Fibroblast of lung (primary cell): Measurements from ENCODE around the gene ARHGEF6. TPM values are rescaled to one million over a fixed set of nuclear protein-coding genes. Genes with fewer than 3 reads are reported as not detected.

Experiments used
- DNase-seq, 2 donors: peaks; one replicate each; pipeline versions ENCODE4 v3.0.0 to v3.0.0-alpha.2; 2010; ENCODE audit warnings: low read depth in 2 of 2
- H2AFZ ChIP-seq: 2 replicates; pipeline ENCODE4 v1.5.1; 2012; ENCODE audit warnings: low read length, control low read depth, inconsistent platforms
- H3K27ac ChIP-seq: 2 replicates; pipeline ENCODE4 v1.5.1; 2011; ENCODE audit warnings: low read length, control low read depth; ENCODE audit not compliant: insufficient read depth
- H3K27me3 ChIP-seq: 2 replicates; pipeline ENCODE4 v1.5.1; 2011; ENCODE audit warnings: mild to moderate bottlenecking, low read length; ENCODE audit not compliant: control insufficient read depth, insufficient read depth
- H3K36me3 ChIP-seq: 2 replicates; pipeline ENCODE4 v1.5.1; 2011; ENCODE audit warnings: low read length; ENCODE audit not compliant: control insufficient read depth, insufficient read depth
- H3K4me1 ChIP-seq: 2 replicates; pipeline ENCODE4 v1.5.1; 2011; ENCODE audit warnings: low read length; ENCODE audit not compliant: control insufficient read depth, insufficient read depth; ENCODE audit errors: extremely low read depth
- H3K4me2 ChIP-seq: 2 replicates; pipeline ENCODE4 v1.5.1; 2011; ENCODE audit warnings: low read length, control low read depth; ENCODE audit not compliant: insufficient read depth; ENCODE audit errors: extremely low read depth
- H3K4me3 ChIP-seq, 4 experiments: fragments of 200-600 bp in 1 of 4; sonication (generic) in 1 of 4; replicated peaks in 1 of 4; 2 replicates each; pipeline ENCODE4 v1.5.1; 2011 to 2016; ENCODE audit warnings: low read length in 4 of 4, low read depth in 3 of 4, mild to moderate bottlenecking in 3 of 4, control low read depth in 2 of 4, inconsistent platforms in 1 of 4, mixed read lengths in 1 of 4; ENCODE audit not compliant: insufficient read depth in 1 of 4; ENCODE audit errors: control extremely low read depth in 1 of 4
- H3K79me2 ChIP-seq: 2 replicates; pipeline ENCODE4 v1.5.1; 2012; ENCODE audit warnings: mild to moderate bottlenecking, low read length, inconsistent platforms; ENCODE audit not compliant: control insufficient read depth, insufficient read depth
- H3K9ac ChIP-seq: 2 replicates; pipeline ENCODE4 v1.5.1; 2011; ENCODE audit warnings: mild to moderate bottlenecking, low read length, control low read depth; ENCODE audit not compliant: insufficient read depth
- H3K9me3 ChIP-seq: 2 replicates; pipeline ENCODE4 v1.5.1; 2012; ENCODE audit warnings: low read depth, low read length; ENCODE audit not compliant: control insufficient read depth, insufficient read depth
- H4K20me1 ChIP-seq: 2 replicates; pipeline ENCODE4 v1.5.1; 2011; ENCODE audit warnings: low read length; ENCODE audit not compliant: control insufficient read depth, insufficient read depth; ENCODE audit errors: extremely low read depth
- CTCF ChIP-seq, 2 donors: IDR thresholded peaks in 1 of 2; conservative IDR thresholded peaks in 1 of 2; 1 replicate in 1 of 2; 2 replicates in 1 of 2; pipeline ENCODE4 v1.5.1; 2011 to 2012; ENCODE audit warnings: low read length in 2 of 2, control low read depth in 1 of 2, inconsistent platforms in 1 of 2, low read depth in 1 of 2, mild to moderate bottlenecking in 1 of 2
- EZH2 ChIP-seq: IDR thresholded peaks from 2 replicates; pipeline ENCODE4 v1.5.1; 2012; ENCODE audit warnings: low read length, control low read depth, mild to moderate bottlenecking; ENCODE audit errors: missing control alignments
- polyA plus RNA-seq, 2 donors: library from polyadenylated mRNA; depleted of rRNA in 1 of 2; stranded (reverse) in 1 of 2; unstranded in 1 of 2; fragments of >200 nt; gene quantifications; 2 replicates each; pipeline ENCODE4 v1.2.1, GENCODE V29; 2011 to 2012; ENCODE audit warnings: missing spikeins in 1 of 2
- total RNA-seq: library from RNA; depleted of rRNA; stranded (reverse); fragments of >200 nt; gene quantifications from 2 replicates; pipeline ENCODE4 v1.2.1, GENCODE V29; 2014

ARHGEF6 gene
- total and polyA plus RNA-seq, 2 donors (not counting 1 experiment from before 2014, with no cell fraction given) = 30.1 to 32.5 TPM

DNA sequence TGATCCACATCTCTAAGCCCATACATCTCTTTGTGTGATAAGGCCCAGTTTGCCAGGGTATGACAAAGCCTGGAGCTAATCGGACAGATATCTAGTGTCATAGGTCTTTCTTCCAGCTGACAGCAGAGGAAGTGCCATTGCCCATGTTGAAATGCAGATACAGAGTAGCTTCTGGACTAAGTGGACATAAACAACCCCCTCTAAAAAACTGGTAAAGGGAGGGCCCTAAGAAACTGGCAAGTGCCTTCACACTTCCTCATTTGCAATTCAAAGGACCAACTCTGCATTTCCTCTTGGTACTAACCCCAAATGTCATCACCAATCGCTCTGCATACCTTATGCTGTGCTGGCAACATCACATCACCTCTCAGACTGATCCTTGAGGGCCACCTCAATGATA is 20.8 kb downstream of the ARHGEF6 start:
- no peak overlapping the region for H2AFZ ChIP-seq
- no peak overlapping the region for H3K4me3 ChIP-seq
- DNase-seq = no peak
- no peak overlapping the region for H3K4me2 ChIP-seq
- H3K9ac ChIP-seq = no peak overlapping the region
- no peak for TF ChIP-seq EZH2
- no peak for TF ChIP-seq CTCF (conservative IDR thresholded peaks at IDR 0.05 in 1 of 2, IDR thresholded peaks at IDR 0.05 in 1 of 2; ENCODE audit: low read depth in 1 of 2, low read length in 2 of 2)
- H3K79me2 ChIP-seq = no peaks in the 10 kb centered on the region
- H3K36me3 ChIP-seq = no peaks in the 10 kb centered on the region
- no peaks in the 10 kb centered on the region for H3K9me3 ChIP-seq
- H3K27me3 ChIP-seq = no peaks in the 10 kb centered on the region
- no peaks in the 10 kb centered on the region for H3K4me1 ChIP-seq
- H3K27ac ChIP-seq = no peak overlapping the region
- H4K20me1 ChIP-seq = no peaks in the 10 kb centered on the region

DNA sequence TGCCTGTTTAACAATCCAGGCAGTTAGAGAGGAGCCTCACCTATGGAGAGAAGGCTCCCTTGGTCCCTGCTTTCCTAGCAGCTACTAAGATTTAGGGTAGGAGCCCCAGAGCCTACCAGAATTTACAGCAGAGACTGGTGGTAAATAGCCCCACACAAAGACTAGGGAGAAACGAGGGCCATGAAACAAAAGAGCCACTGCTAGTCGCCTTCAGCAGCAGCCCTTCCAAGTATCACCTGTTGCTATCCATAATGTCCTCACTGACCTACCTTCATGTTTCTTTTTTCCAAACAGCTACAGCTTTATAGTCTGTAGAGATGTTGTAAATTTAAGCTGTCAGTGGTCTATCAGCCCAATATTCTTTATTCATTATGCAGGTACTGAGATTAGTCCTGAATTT is 25.3 kb downstream of the ARHGEF6 start:
- Histone ChIP-seq H3K9ac (no peak overlapping the region), H3K4me2 (no peak overlapping the region)
- TF ChIP-seq EZH2 (no peak), CTCF (conservative IDR thresholded peaks at IDR 0.05 in 1 of 2, IDR thresholded peaks at IDR 0.05 in 1 of 2; ENCODE audit: low read depth in 1 of 2, low read length in 2 of 2) (no peak)

GRCh38 chrX:136754651-136755050 is 26.1 kb downstream of the ARHGEF6 start:
- no peak for TF ChIP-seq CTCF (conservative IDR thresholded peaks at IDR 0.05 in 1 of 2, IDR thresholded peaks at IDR 0.05 in 1 of 2; ENCODE audit: low read depth in 1 of 2, low read length in 2 of 2)
- TF ChIP-seq EZH2 = no peak
- Histone ChIP-seq H3K4me2 (no peak overlapping the region), H3K9me3 (no peaks in the 10 kb centered on the region), H3K9ac (no peak overlapping the region), H3K4me1 (peaks cover 2% of the 10 kb centered on the region), H3K36me3 (no peaks in the 10 kb centered on the region), H4K20me1 (no peaks in the 10 kb centered on the region), H2AFZ (no peak overlapping the region), H3K27ac (no peak overlapping the region), H3K4me3 (no peak overlapping the region), H3K79me2 (no peaks in the 10 kb centered on the region), H3K27me3 (no peaks in the 10 kb centered on the region)
- DNase-seq = peak in 1 of 2 donors; percentile 64

More for the DNA sequence above, 25.3 kb downstream of the ARHGEF6 start:
- Histone ChIP-seq H3K9me3 (no peaks in the 10 kb centered on the region), H3K27me3 (no peaks in the 10 kb centered on the region), H3K79me2 (no peaks in the 10 kb centered on the region), H4K20me1 (no peaks in the 10 kb centered on the region), H3K27ac (no peak overlapping the region), H3K4me3 (no peak overlapping the region), H2AFZ (no peak overlapping the region), H3K36me3 (no peaks in the 10 kb centered on the region), H3K4me1 (peaks cover 2% of the 10 kb centered on the region)
- no peak for DNase-seq
